HG02571 (cell line): ENCODE results near the gene ABCA1.

Experiments used
- ATAC-seq: cut with Tn5 transposase; IDR thresholded peaks from one replicate; pipeline ENCODE4 v1.9.1; 2021; ENCODE audit warnings: mild to moderate bottlenecking, moderate library complexity; ENCODE audit not compliant: unreplicated experiment

Gene ABCA1

GRCh38 chr9:104850786-104851545 lies 77.0 kb downstream of the ABCA1 start:
- no peak for ATAC-seq

GRCh38 chr9:104849023-104849422 lies 78.9 kb downstream of the ABCA1 start:
- ATAC-seq: no peak

GRCh38 chr9:104844710-104845109 lies 83.2 kb downstream of the ABCA1 start:
- no peak for ATAC-seq

GRCh38 chr9:104843644-104844240 lies 84.2 kb downstream of the ABCA1 start:
- no peak for ATAC-seq

- ATAC-seq: no peak
These were observed 85.3 kb downstream of the ABCA1 start for GRCh38 chr9:104842698-104843097.

GRCh38 chr9:104841601-104842141 lies 86.3 kb downstream of the ABCA1 start:
- no peak for ATAC-seq

GRCh38 chr9:104838958-104839357 lies 89.0 kb downstream of the ABCA1 start:
- no peak for ATAC-seq

GRCh38 chr9:104836767-104837166 lies 91.2 kb downstream of the ABCA1 start:
- ATAC-seq: no peak

- ATAC-seq: no peak
These were observed 91.7 kb downstream of the ABCA1 start for GRCh38 chr9:104836235-104836634.

- no peak for ATAC-seq
These were observed 92.8 kb downstream of the ABCA1 start for GRCh38 chr9:104835161-104835560.

- no peak for ATAC-seq
These were observed 94.3 kb downstream of the ABCA1 start for GRCh38 chr9:104833696-104834095.

- no peak for ATAC-seq
These were observed 96.3 kb downstream of the ABCA1 start for GRCh38 chr9:104831681-104832080.

- ATAC-seq: no peak
These were observed 101.0 kb downstream of the ABCA1 start for GRCh38 chr9:104826911-104827310.

- no peak for ATAC-seq
These were observed 101.7 kb downstream of the ABCA1 start for GRCh38 chr9:104826079-104826775.

- no peak for ATAC-seq
These were observed 107.6 kb downstream of the ABCA1 start for GRCh38 chr9:104820336-104820735.

- ATAC-seq: no peak
These were observed 108.9 kb downstream of the ABCA1 start for GRCh38 chr9:104819033-104819432.

- ATAC-seq: no peak
These were observed 110.5 kb downstream of the ABCA1 start for GRCh38 chr9:104817437-104817836.

- ATAC-seq: no peak
These were observed 111.9 kb downstream of the ABCA1 start for GRCh38 chr9:104815851-104816565.

- no peak for ATAC-seq
These were observed 117.3 kb downstream of the ABCA1 start for GRCh38 chr9:104810421-104811339.

- ATAC-seq: no peak
These were observed 119.8 kb downstream of the ABCA1 start for GRCh38 chr9:104808035-104808614.
